Central memory CD8-positive, alpha-beta T cell (primary cell): ENCODE measurements around the gene ATP1A2.

Source experiments
- ATAC-seq: fragments of 150-1000 bp; cut with Tn5 transposase; replicated peaks from 2 replicates; pipeline ENCODE4 v1.10.0; 2022; ENCODE audit warnings: mild to moderate bottlenecking, moderate FRiP score, moderate number of reproducible peaks; ENCODE audit not compliant: poor library complexity, severe bottlenecking; ENCODE audit errors: extremely low read depth
- DNase-seq, 2 donors: peaks; one replicate each; pipeline ENCODE4 v3.0.0; 2021; ENCODE audit warnings: low spot score in 2 of 2
- H3K27ac Mint-ChIP-seq: one replicate; pipeline ENCODE4 v1.8.0; 2022; ENCODE audit warnings: low read depth, mild to moderate bottlenecking, moderate library complexity, mixed read lengths
- H3K27me3 Mint-ChIP-seq: one replicate; pipeline ENCODE4 v1.8.0; 2022; ENCODE audit warnings: mixed read lengths
- H3K36me3 Mint-ChIP-seq: one replicate; pipeline ENCODE4 v1.8.0; 2022; ENCODE audit warnings: mild to moderate bottlenecking, moderate library complexity, mixed read lengths; ENCODE audit not compliant: insufficient read depth
- H3K4me1 Mint-ChIP-seq: one replicate; pipeline ENCODE4 v1.8.0; 2022; ENCODE audit warnings: mixed read lengths
- H3K4me3 Mint-ChIP-seq: one replicate; pipeline ENCODE4 v1.8.0; 2022; ENCODE audit warnings: mild to moderate bottlenecking, moderate library complexity, mixed read lengths
- H3K9me3 Mint-ChIP-seq: one replicate; pipeline ENCODE4 v1.8.0; 2022; ENCODE audit warnings: mixed read lengths

The ATP1A2 gene

GRCh38 chr1:160189649-160190625 is 74.4 kb downstream of the ATP1A2 start, which contains the start of gene CASQ1:
TSS of gene CASQ1 (plus strand) at chr1:160190575. CDS start at chr1:160190752, 177 bp downstream.
- H3K9me3 Mint-ChIP-seq = no peaks in the 10 kb centered on the region
- DNase-seq (no peak), ATAC-seq (no peak)
- H3K27me3 Mint-ChIP-seq = peaks cover 19% of the 10 kb centered on the region
- no peaks in the 10 kb centered on the region for H3K36me3 Mint-ChIP-seq
- no peak within 1 kb of the TSS for H3K4me3 Mint-ChIP-seq
- H3K4me1 Mint-ChIP-seq = no peaks in the 10 kb centered on the region
- no peak within 1 kb of the TSS for H3K27ac Mint-ChIP-seq

DNA sequence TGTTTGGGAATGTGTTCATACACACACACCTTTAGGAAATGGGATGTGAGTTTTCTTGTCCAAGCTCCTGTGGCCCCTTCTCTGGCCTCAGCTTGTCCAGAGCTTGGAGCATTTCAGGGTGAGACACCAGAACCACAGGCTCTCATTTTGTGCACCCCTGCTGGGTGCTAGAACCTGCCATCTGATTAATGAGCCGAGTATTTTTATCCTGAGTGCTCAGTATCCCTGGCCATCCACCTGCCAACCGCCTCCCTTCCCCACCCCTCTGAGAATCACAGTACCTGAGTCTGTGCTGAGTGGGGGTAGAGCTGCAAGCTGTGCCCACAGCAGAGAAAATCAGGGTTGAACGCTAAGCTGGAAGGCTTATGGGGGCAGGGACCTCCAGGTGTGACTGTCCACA is 76.2 kb downstream of the ATP1A2 start:
- no peaks in the 10 kb centered on the region for H3K36me3 Mint-ChIP-seq
- ATAC-seq (no peak), DNase-seq (no peak)
- no peak overlapping the region for H3K27ac Mint-ChIP-seq
- no peaks in the 10 kb centered on the region for H3K4me1 Mint-ChIP-seq
- H3K27me3 Mint-ChIP-seq = peaks cover 7% of the 10 kb centered on the region
- H3K9me3 Mint-ChIP-seq = no peaks in the 10 kb centered on the region
- H3K4me3 Mint-ChIP-seq = no peak overlapping the region

GRCh38 chr1:160192234-160192633 is 76.7 kb downstream of the ATP1A2 start:
- Mint-ChIP-seq H3K27me3 (peaks cover 2% of the 10 kb centered on the region), H3K9me3 (no peaks in the 10 kb centered on the region), H3K27ac (no peak overlapping the region), H3K4me3 (no peak overlapping the region), H3K4me1 (no peaks in the 10 kb centered on the region), H3K36me3 (no peaks in the 10 kb centered on the region)
- ATAC-seq (no peak), DNase-seq (no peak)
